GM23248 (cell line): ENCODE data around the gene EP400. TPM values are rescaled to one million over a fixed set of nuclear protein-coding genes. Genes with fewer than 3 reads are reported as not detected.

Experiments
- DNase-seq: peaks from one replicate; pipeline ENCODE4 v3.0.0-alpha.2; 2015
- H2AFZ ChIP-seq: fragments of 200-600 bp; sonication (generic); 2 replicates; pipeline ENCODE4 v1.6.1; 2016; ENCODE audit warnings: antibody characterized with exemption
- H3F3A ChIP-seq: fragments of 200-600 bp; sonication (generic); 2 replicates; pipeline ENCODE4 v1.6.1; 2016; ENCODE audit warnings: mild to moderate bottlenecking, antibody characterized with exemption, mixed run types; ENCODE audit not compliant: insufficient read depth
- H3K27ac ChIP-seq: fragments of 200-600 bp; sonication (generic); 2 replicates; pipeline ENCODE4 v1.5.1; 2016; ENCODE audit warnings: mild to moderate bottlenecking
- H3K27me3 ChIP-seq: fragments of 200-600 bp; sonication (generic); replicated peaks from 2 replicates; pipeline ENCODE4 v1.6.1; 2016; ENCODE audit warnings: mild to moderate bottlenecking; ENCODE audit not compliant: insufficient read depth
- H3K36me3 ChIP-seq: fragments of 200-600 bp; sonication (generic); 2 replicates; pipeline ENCODE4 v1.6.1; 2016; ENCODE audit warnings: low read depth, mild to moderate bottlenecking
- H3K4me1 ChIP-seq: fragments of 200-600 bp; sonication (generic); 2 replicates; pipeline ENCODE4 v1.6.1; 2016; ENCODE audit warnings: mild to moderate bottlenecking; ENCODE audit not compliant: insufficient read depth
- H3K4me2 ChIP-seq: fragments of 200-600 bp; sonication (generic); one replicate; pipeline ENCODE4 v1.6.1; 2016; ENCODE audit warnings: mild to moderate bottlenecking; ENCODE audit not compliant: unreplicated experiment
- H3K4me3 ChIP-seq: fragments of 200-600 bp; sonication (generic); 2 replicates; pipeline ENCODE4 v1.5.1; 2016; ENCODE audit warnings: mild to moderate bottlenecking
- H3K79me2 ChIP-seq: fragments of 200-600 bp; sonication (generic); 2 replicates; pipeline ENCODE4 v1.6.1; 2016; ENCODE audit warnings: mild to moderate bottlenecking; ENCODE audit not compliant: insufficient read depth
- H3K9ac ChIP-seq: fragments of 200-600 bp; sonication (generic); 2 replicates; pipeline ENCODE4 v1.6.1; 2016; ENCODE audit warnings: mild to moderate bottlenecking
- H3K9me2 ChIP-seq: fragments of 200-600 bp; sonication (generic); 2 replicates; pipeline ENCODE4 v1.6.1; 2016; ENCODE audit warnings: mixed run types, mild to moderate bottlenecking, moderate library complexity; ENCODE audit not compliant: insufficient read depth
- H3K9me3 ChIP-seq: fragments of 200-600 bp; sonication (generic); one replicate; pipeline ENCODE4 v1.6.1; 2017; ENCODE audit warnings: low read depth
- H4K20me1 ChIP-seq: fragments of 200-600 bp; sonication (generic); 2 replicates; pipeline ENCODE4 v1.6.0; 2016; ENCODE audit not compliant: insufficient read depth
- EZH2 ChIP-seq: fragments of 200-600 bp; sonication (generic); IDR thresholded peaks from 2 replicates; pipeline ENCODE4 v1.6.1; 2018; ENCODE audit warnings: antibody characterized with exemption, mild to moderate bottlenecking; ENCODE audit not compliant: insufficient read depth, poor library complexity, severe bottlenecking
- EZH2phosphoT487 ChIP-seq: fragments of 200-600 bp; sonication (generic); IDR thresholded peaks from 2 replicates; pipeline ENCODE4 v1.6.1; 2018; ENCODE audit warnings: antibody characterized with exemption, moderate library complexity, mild to moderate bottlenecking, low read depth; ENCODE audit not compliant: insufficient read depth
- WGBS, 2 experiments: methylation state at CpG; one replicate each; pipeline ENCODE4 v1.1.6; 2015 to 2017; ENCODE audit warnings: low lambda C conversion rate in 2 of 2, low coverage in 1 of 2; ENCODE audit errors: missing lambda C conversion rate in 2 of 2; 5-methylcytosine and 5-hydroxymethylcytosine counted together
- in situ Hi-C: fragments of 300-500 bp; cut with MboI; formaldehyde crosslinking; loops from 2 replicates; pipeline ENCODE4 v1.15.0; 2020
- polyA plus RNA-seq: library from polyadenylated mRNA; unstranded; fragments of >200 nt; fragmentation: Nextera tagmentation; extraction: Ambion mirVana; gene quantifications from 2 replicates; pipeline ENCODE4 v1.2.1, GENCODE V29; 2016
- total RNA-seq: library from RNA; depleted of rRNA; stranded (reverse); fragments of >200 nt; shearing (Covaris generic); gene quantifications from 2 replicates; pipeline ENCODE4 v1.2.3, GENCODE V29; 2014

Gene EP400
- total and polyA plus RNA-seq, 2 experiments from 2014 or later, result 8.6 to 9.4 TPM

DNA sequence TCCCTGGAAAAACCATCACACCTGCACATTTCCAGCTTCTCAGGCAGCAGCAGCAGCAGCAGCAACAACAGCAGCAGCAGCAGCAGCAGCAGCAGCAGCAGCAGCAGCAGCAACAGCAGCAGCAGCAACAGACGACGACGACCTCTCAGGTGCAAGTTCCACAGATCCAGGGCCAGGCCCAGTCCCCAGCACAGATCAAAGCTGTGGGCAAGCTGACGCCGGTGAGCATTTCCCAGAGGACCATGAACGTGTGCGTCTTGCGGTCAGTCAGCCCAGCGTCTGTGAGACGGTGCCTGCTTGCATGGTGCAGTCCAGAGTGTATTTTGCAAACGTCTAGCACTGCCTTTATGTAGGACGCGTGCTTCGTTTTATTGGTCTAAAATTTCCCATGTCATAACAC is 112.7 kb downstream of the EP400 start:
- no peaks in the 10 kb centered on the region for H3F3A ChIP-seq
- no peak overlapping the region for H3K4me2 ChIP-seq
- no peak overlapping the region for H3K9ac ChIP-seq
- 87% methylated on average over 13 to 14 of the region's 14 CpGs for WGBS, 2 experiments
- no peaks in the 10 kb centered on the region for H3K27me3 ChIP-seq
- no peaks in the 10 kb centered on the region for H3K9me3 ChIP-seq
- H3K4me3 ChIP-seq, result no peak overlapping the region
- peaks cover 30% of the 10 kb centered on the region; the same call in 1 of the 2 replicates for H3K36me3 ChIP-seq
- H3K27ac ChIP-seq, result no peak overlapping the region
- H2AFZ ChIP-seq, result no peak overlapping the region
- no peak for DNase-seq
- no peaks in the 10 kb centered on the region for H3K79me2 ChIP-seq
- no peaks in the 10 kb centered on the region for H3K4me1 ChIP-seq
- no peak for TF ChIP-seq EZH2
- TF ChIP-seq EZH2phosphoT487, result no peak
- in situ Hi-C loops, result no loop called here
- no peaks in the 10 kb centered on the region for H4K20me1 ChIP-seq
- H3K9me2 ChIP-seq, result no peaks in the 10 kb centered on the region

DNA sequence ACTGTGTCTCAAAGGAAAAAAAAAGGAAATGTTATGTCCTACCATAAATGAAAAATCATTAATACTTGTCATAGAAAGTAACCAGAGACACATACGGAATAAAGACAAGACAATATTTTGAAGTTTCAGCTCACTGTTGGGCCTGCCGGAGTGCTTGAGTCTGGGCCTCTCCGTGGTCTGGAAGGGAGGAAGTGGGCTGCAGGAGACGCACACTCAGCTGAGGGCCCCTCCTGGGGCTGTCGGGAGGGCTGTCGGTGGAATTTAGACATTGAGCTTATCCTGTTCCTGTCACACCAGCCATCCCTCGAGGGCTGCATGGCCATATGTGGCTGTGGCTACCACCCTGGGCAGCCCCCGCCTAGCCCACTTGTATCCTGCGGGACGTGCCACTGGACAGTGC is 113.7 kb downstream of the EP400 start:
- H3K36me3 ChIP-seq, result peaks cover 24% of the 10 kb centered on the region; the same call in 1 of the 2 replicates
- H3K9me3 ChIP-seq, result no peaks in the 10 kb centered on the region
- H2AFZ ChIP-seq, result no peak overlapping the region
- no peaks in the 10 kb centered on the region for H4K20me1 ChIP-seq
- H3K4me3 ChIP-seq, result no peak overlapping the region
- no peak overlapping the region for H3K9ac ChIP-seq
- H3K4me2 ChIP-seq, result no peak overlapping the region
- H3F3A ChIP-seq, result no peaks in the 10 kb centered on the region
- TF ChIP-seq EZH2phosphoT487, result no peak
- no peak for TF ChIP-seq EZH2
- no peaks in the 10 kb centered on the region for H3K9me2 ChIP-seq
- no peak for DNase-seq
- no peaks in the 10 kb centered on the region for H3K27me3 ChIP-seq
- no peak overlapping the region for H3K27ac ChIP-seq
- WGBS, 2 experiments, result 79 to 82% methylated on average over 10 of the region's 10 CpGs
- H3K79me2 ChIP-seq, result no peaks in the 10 kb centered on the region
- in situ Hi-C loops, result no loop called here
- H3K4me1 ChIP-seq, result no peaks in the 10 kb centered on the region

DNA sequence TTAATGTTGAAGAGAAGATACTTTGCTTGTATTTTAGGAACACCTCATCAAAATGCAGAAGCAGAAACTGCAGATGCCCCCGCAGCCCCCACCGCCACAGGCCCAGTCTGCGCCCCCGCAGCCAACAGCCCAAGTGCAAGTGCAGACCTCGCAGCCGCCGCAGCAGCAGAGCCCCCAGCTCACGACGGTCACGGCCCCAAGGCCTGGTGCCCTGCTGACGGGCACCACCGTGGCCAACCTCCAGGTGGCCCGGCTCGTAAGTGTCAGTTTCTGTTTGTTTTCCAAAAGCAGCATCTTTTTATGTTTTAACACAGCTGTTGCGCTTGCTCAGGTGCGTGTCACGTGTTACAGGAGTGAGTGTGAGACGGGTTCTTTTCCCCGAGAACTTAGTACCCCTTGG is 114.9 kb downstream of the EP400 start:
- H3F3A ChIP-seq, result no peaks in the 10 kb centered on the region
- H3K9ac ChIP-seq, result no peak overlapping the region
- no peaks in the 10 kb centered on the region for H3K27me3 ChIP-seq
- no peaks in the 10 kb centered on the region for H3K79me2 ChIP-seq
- no peak overlapping the region for H3K27ac ChIP-seq
- TF ChIP-seq EZH2 (no peak), EZH2phosphoT487 (no peak)
- H3K9me2 ChIP-seq, result no peaks in the 10 kb centered on the region
- H3K4me3 ChIP-seq, result no peak overlapping the region
- no peak for DNase-seq
- H3K9me3 ChIP-seq, result no peaks in the 10 kb centered on the region
- 97 to 98% methylated on average over 18 to 19 of the region's 19 CpGs for WGBS, 2 experiments
- H3K36me3 ChIP-seq, result peaks cover 14% of the 10 kb centered on the region; the same call in 1 of the 2 replicates
- no peak overlapping the region for H3K4me2 ChIP-seq
- in situ Hi-C loops, result no loop called here
- no peaks in the 10 kb centered on the region for H3K4me1 ChIP-seq
- no peak overlapping the region for H2AFZ ChIP-seq
- H4K20me1 ChIP-seq, result no peaks in the 10 kb centered on the region

DNA sequence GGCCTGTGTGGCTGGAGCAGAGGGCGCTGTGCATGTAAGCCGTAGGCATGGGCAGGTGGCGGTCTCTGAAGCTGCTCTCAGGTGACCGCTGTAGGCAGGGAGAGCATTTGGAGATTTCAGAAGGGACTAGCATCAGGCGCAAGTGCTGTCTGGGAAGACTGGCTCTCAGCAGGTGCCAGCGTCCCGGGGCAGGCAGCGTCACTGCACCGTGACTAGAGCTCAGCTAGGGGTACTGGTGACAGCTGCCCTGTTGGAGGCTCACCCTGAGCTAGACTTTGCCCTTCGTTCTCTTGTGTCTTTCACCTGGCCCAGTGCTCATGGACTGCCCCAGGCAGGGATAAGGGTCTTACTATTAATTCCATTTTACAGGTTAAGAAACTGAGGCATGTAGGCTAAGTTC is 115.5 kb downstream of the EP400 start:
- Histone ChIP-seq H3F3A (no peaks in the 10 kb centered on the region), H3K4me3 (no peak overlapping the region), H3K36me3 (peaks cover 14% of the 10 kb centered on the region; the same call in 1 of the 2 replicates), H3K9me2 (no peaks in the 10 kb centered on the region), H3K27me3 (no peaks in the 10 kb centered on the region), H3K9me3 (no peaks in the 10 kb centered on the region), H3K9ac (no peak overlapping the region), H3K79me2 (no peaks in the 10 kb centered on the region), H2AFZ (no peak overlapping the region), H3K4me1 (no peaks in the 10 kb centered on the region), H3K4me2 (no peak overlapping the region), H3K27ac (no peak overlapping the region), H4K20me1 (no peaks in the 10 kb centered on the region)
- TF ChIP-seq EZH2 (no peak), EZH2phosphoT487 (no peak)
- DNase-seq, result no peak
- 96 to 98% methylated on average over 7 to 10 of the region's 10 CpGs for WGBS, 2 experiments
- in situ Hi-C loops, result no loop called here

DNA sequence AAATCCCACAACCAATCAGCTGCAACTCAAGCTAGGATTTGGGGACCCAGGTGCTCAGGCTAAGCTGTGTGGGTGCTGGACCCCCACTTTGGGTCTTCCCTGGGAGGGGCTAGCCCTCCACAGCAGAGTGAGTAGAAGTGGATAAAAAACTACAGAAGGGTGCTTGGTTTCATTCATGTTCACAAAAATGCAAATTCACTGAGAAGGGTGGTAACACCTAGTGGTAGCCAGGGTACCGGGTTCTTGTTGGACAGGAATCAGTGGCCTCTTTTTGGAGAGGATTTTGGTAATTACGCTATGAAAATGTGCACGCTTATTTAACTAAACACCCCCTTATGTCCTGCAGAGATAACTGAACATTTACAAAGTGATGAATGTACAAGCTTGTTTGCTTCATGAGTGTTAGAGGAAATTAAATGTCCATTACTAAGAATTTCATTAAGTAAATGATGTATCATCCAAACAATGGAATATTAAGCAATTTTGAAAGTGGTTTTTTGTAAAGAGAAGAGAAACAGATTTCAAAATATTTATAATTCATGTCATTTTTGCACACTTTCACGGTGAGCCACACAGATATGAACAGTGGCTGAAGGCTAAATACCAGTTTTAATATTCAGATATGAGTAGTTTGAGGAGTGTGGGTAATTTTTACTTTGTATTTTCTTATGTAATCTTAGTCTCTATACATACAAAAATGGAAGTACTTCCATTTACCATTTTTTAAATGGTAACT is 116.0 kb downstream of the EP400 start:
- no peaks in the 10 kb centered on the region for H3K9me2 ChIP-seq
- no peaks in the 10 kb centered on the region for H3K9me3 ChIP-seq
- 96 to 99% methylated on average over 4 of the region's 4 CpGs for WGBS, 2 experiments
- H3F3A ChIP-seq, result no peaks in the 10 kb centered on the region
- DNase-seq, result no peak
- TF ChIP-seq EZH2phosphoT487 (no peak), EZH2 (no peak)
- no peak overlapping the region for H3K27ac ChIP-seq
- no peak overlapping the region for H3K9ac ChIP-seq
- no peak overlapping the region for H3K4me3 ChIP-seq
- no peak overlapping the region for H2AFZ ChIP-seq
- no peaks in the 10 kb centered on the region for H3K4me1 ChIP-seq
- H3K27me3 ChIP-seq, result no peaks in the 10 kb centered on the region
- no peaks in the 10 kb centered on the region for H3K79me2 ChIP-seq
- peaks cover 14% of the 10 kb centered on the region; the same call in 1 of the 2 replicates for H3K36me3 ChIP-seq
- no peak overlapping the region for H3K4me2 ChIP-seq
- in situ Hi-C loops, result no loop called here
- no peaks in the 10 kb centered on the region for H4K20me1 ChIP-seq
